Metanephros (tissue), 1 donor: ENCODE data around the gene MORN4. TPM values are rescaled to one million over a fixed set of nuclear protein-coding genes. Genes with fewer than 3 reads are reported as not detected.

Experiments used
- total RNA-seq: library from RNA; depleted of rRNA; stranded (reverse); fragments of >200 nt; gene quantifications from one replicate; pipeline ENCODE4 v1.2.3, GENCODE V29; 2014

Gene MORN4
- total RNA-seq: 8.6 TPM

DNA sequence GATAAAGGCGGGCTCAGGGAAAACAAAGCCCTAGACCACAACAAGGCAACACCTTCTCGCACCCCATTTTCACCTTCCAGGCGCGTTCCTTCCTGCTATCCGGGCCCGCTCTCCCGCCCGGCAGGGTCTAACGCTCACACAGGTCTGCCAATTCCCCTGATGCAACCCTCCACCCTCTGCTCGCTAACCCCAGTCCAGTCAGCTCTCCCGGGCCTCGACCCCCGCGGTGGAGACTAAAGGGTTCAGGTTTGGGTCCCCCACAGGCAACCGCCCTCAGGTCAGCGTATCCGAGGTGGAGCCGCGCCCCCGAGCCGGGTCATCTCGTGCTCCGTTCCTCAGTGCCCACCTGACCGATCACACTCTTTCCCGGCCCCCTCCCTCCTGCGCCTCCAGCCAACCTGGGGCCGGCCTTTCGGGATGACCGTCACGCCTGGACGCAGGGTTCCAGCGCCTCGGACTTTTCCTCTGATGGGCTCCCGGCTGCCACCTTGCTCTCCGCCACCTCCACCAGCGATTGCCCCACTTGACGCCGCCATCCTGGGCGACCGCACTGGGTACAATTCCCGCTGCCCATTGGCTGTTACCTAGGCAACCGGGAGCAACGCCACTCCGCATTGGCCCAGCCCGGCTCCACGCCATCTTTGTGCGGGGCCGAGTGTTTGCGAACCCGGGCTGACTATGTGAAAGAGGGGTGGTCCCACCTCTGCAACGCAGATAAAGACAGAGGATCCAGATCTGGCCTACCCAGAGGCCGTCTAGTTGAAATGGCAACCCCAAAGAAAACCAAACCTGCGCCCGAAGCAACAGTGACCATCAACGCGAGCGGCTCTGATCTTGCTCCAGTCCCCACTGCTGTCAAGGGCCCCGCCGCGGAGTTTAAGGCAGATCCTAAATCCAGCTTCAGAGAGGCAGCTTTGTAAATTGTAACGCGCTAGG lies at the start of gene MORN4:
TSS of gene MORN4 (minus strand) at position 552 of the 936 bp plus-strand sequence. CDS start 13,847 bp downstream, outside the sequence.

DNA sequence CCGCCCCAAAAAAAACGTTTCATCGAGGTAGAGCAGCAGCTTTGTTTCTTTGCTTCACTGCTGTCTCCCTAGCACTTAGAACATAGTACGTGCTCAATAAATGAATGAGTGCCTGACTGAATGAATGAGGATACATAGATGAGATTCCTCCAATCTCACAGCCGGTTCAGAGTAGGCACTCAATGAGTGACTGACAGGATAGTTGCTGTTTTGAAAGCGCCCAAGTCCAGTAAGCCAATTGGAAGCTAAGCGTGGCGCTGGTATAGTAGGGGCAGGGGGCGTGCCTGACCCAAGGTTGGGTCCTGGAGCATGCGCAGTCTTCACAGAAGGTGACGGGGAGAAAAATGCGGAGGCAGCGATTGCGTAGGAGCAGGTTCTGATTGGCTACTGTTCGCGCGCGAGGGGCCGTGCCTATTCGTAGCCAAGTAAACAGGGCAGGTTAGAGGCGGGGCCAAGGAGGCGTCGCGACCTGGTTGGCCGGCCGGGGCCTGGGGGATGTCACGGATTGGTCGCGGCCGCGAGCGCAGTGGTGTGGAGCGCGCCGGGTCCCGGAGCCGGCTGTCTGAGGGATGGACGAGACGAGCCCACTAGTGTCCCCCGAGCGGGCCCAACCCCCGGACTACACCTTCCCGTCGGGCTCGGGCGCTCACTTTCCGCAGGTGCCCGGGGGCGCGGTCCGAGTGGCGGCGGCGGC lies 7.0 kb upstream of the MORN4 start, which contains the start of gene PI4K2A:
TSS of gene PI4K2A (plus strand) at position 498 of the 694 bp plus-strand sequence. CDS start at position 570, 72 bp downstream.

DNA sequence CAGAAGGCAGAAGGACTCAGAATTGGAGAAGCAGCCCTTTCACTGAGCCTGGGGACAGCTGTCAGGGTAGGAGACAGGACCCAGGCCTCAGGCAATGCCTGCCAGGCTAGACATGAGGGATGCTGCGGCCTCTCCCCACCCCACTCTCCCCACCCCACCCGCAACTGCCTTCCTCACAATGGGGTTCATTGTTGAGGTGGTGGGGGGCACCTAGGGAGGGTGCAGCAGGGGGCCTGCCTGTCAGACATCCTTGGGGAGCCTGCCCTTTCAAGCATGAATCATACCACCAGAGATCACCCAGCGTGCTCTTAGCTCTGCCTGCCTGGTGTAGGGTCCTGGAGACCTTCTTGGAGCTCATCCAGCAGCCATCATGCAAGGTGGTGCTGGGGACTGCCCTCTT lies 43.8 kb downstream of the MORN4 start, which contains the start of gene C10orf62:
TSS of gene C10orf62 (plus strand) at position 243 of the 400 bp plus-strand sequence. CDS start 177 bp downstream, outside the sequence.

GRCh38 chr10:97584060-97584797 lies 49.1 kb downstream of the MORN4 start, which contains the start of gene HOGA1:
TSS of gene HOGA1 (plus strand) at chr10:97584389. CDS start at chr10:97584704, 315 bp downstream.

GRCh38 chr10:97572214-97572989 lies 60.9 kb downstream of the MORN4 start, which contains the start of gene ANKRD2:
TSS of gene ANKRD2 (plus strand) at chr10:97572779. CDS start at chr10:97572789, 10 bp downstream.

Other genes starting within 250 kb of the MORN4 start
- gene RRP12, start 232.2 kb downstream of the MORN4 start, total RNA-seq: 27.2 TPM
- gene PGAM1, start 207.3 kb downstream of the MORN4 start, total RNA-seq: 163 TPM
- gene EXOSC1, start 187.5 kb downstream of the MORN4 start, total RNA-seq: 32.3 TPM
- gene ZDHHC16, start 187.3 kb downstream of the MORN4 start, total RNA-seq: 22.2 TPM
- 76.0 TPM for gene MMS19, start 135.1 kb downstream of the MORN4 start, total RNA-seq
- gene UBTD1, start 134.6 kb downstream of the MORN4 start, total RNA-seq: 15.2 TPM
- gene ANKRD2, start 60.7 kb downstream of the MORN4 start, total RNA-seq: 1.6 TPM
- 26.2 TPM for gene HOGA1, start 49.1 kb downstream of the MORN4 start, total RNA-seq
- 2.3 TPM for gene C10orf62, start 43.8 kb downstream of the MORN4 start, total RNA-seq
- 16.2 TPM for gene PI4K2A, start 7.2 kb upstream of the MORN4 start, total RNA-seq
- gene AVPI1, start 53.7 kb upstream of the MORN4 start, total RNA-seq: 9.9 TPM
- 22.9 TPM for gene MARVELD1, start 80.2 kb upstream of the MORN4 start, total RNA-seq
- 25.2 TPM for gene ZFYVE27, start 103.6 kb upstream of the MORN4 start, total RNA-seq
- 0.58 TPM for gene SFRP5, start 138.5 kb upstream of the MORN4 start, total RNA-seq
- gene GOLGA7B, start 216.3 kb upstream of the MORN4 start, total RNA-seq: 0.35 TPM